ENCODE data around the gene NRN1. TPM values are rescaled to one million over a fixed set of nuclear protein-coding genes. Genes with fewer than 3 reads are reported as not detected.

The NRN1 gene
- total and polyA plus RNA-seq, 10 of the 15 experiments (the other 5 are each of a cell fraction or from before 2014, with no cell fraction given): 0.13 to 22.6 (median 0.23) TPM; not detected in 1

GRCh38 chr6:6004390-6004995 is 2.2 kb downstream of the NRN1 start:
- TF ChIP-seq MYB (IDR thresholded peaks at IDR 0.05; ENCODE audit: borderline replicate concordance, low read depth, low read length) (no peak), BCL11A (IDR thresholded peaks at IDR 0.05; ENCODE audit: low read depth, low read length) (no peak), IRF3 (IDR thresholded peaks at IDR 0.05) (no peak), MXI1 (IDR thresholded peaks at IDR 0.05; ENCODE audit: low read depth, low read length) (no peak), POLR2AphosphoS2 (IDR thresholded peaks at IDR 0.05; ENCODE audit: low read depth, low read length) (no peak), BCL3 (IDR thresholded peaks at IDR 0.05; ENCODE audit: borderline replicate concordance, insufficient read depth, low read depth, low read length, poor library complexity, severe bottlenecking) (no peak), ZNF207 (IDR thresholded peaks at IDR 0.05; ENCODE audit: borderline replicate concordance) (no peak), ZBTB33 (IDR thresholded peaks at IDR 0.05) (no peak), USF1 (IDR thresholded peaks at IDR 0.05; ENCODE audit: borderline replicate concordance, extremely low read length, insufficient read depth, low read depth, low read length) (no peak), RFX5 (IDR thresholded peaks at IDR 0.05; ENCODE audit: low read depth, low read length) (no peak), IKZF1 (conservative IDR thresholded peaks at IDR 0.05) (no peak), POLR2A (IDR thresholded peaks at IDR 0.05; ENCODE audit: low read depth, low read length) (no peak)
- ChIA-PET RAD21 (ENCODE audit: unreplicated experiment) (no interaction called here), CTCF (no interaction called here), POLR2A (interaction anchor here (0.6 kb wide), 1 partner anchor 1254 kb away, joined by 3 read pairs; no protein-coding TSS in a partner anchor), SMC1A (ENCODE audit: uncharacterized antibody, unreplicated experiment) (no interaction called here)
- no peaks in the 10 kb centered on the region for H4K20me1 ChIP-seq (ENCODE audit: control insufficient read depth, insufficient read depth)
- H3K9ac ChIP-seq (ENCODE audit: control insufficient read depth, insufficient read depth, low read length): no peak overlapping the region
- FAIRE-seq (no peak), DNase-seq (ENCODE audit: low read depth, low spot score) (no peak), ATAC-seq (no peak)
- peaks cover 9% of the 10 kb centered on the region for H3K4me1 ChIP-seq (ENCODE audit: control insufficient read depth, insufficient read depth, low read length)
- intact Hi-C loops (cut with micrococcal nuclease; ENCODE audit: unreplicated experiment): no loop called here
- H3K27ac ChIP-seq (ENCODE audit: control insufficient read depth, insufficient read depth): no peak overlapping the region
- BruUV-seq (replicated peaks): no TSS peak
- no peak overlapping the region for H3K4me3 ChIP-seq
- H3K4me2 ChIP-seq (ENCODE audit: control insufficient read depth, insufficient read depth): no peak overlapping the region
- peaks cover 28 to 64% of the 10 kb centered on the region in 2 experiments for H3K27me3 ChIP-seq (replicated peaks in 1 of 2; ENCODE audit: control insufficient read depth in 2 of 2, insufficient read depth in 2 of 2, low read length in 1 of 2)
- no peaks in the 10 kb centered on the region for H3K36me3 ChIP-seq (ENCODE audit: control insufficient read depth in 2 of 2, insufficient read depth in 2 of 2, low read length in 1 of 2)
- no peak overlapping the region for H2AFZ ChIP-seq (ENCODE audit: control insufficient read depth, low read depth, low read length)
- no peaks in the 10 kb centered on the region for H3K79me2 ChIP-seq (ENCODE audit: control insufficient read depth, insufficient read depth, low read length)
- 52% methylated on average over 31 of the region's 37 CpGs for WGBS (ENCODE audit: insufficient coverage, insufficient replicate concordance, low lambda C conversion rate, missing lambda C conversion rate)
- H3K9me3 ChIP-seq (replicated peaks; ENCODE audit: control insufficient read depth, insufficient read depth, low read length): peaks cover 23% of the 10 kb centered on the region; the same call in 2 of the 3 replicates
- in situ Hi-C loops (cut with MboI): no loop called here
